ENCODE data around the gene HOOK1. TPM values are rescaled to one million over a fixed set of nuclear protein-coding genes. Genes with fewer than 3 reads are reported as not detected.

HOOK1 gene
- total and polyA plus RNA-seq, 2 of the 13 experiments (the other 11 are each of a cell fraction or from before 2014, with no cell fraction given): 11.3 to 24.2 TPM

- TF ChIP-seq PHF8 (CRISPR knock-in tag; IDR thresholded peaks at IDR 0.05): peak; percentile 82
- no peak for TF ChIP-seq ZNF597 (CRISPR knock-in tag; IDR thresholded peaks at IDR 0.05)
- no peak for TF ChIP-seq ZC3H13 (CRISPR knock-in tag; IDR thresholded peaks at IDR 0.05)
- TF ChIP-seq ZNF446 (CRISPR knock-in tag; IDR thresholded peaks at IDR 0.05): peak; percentile 78; the same call in 1 of the 2 replicates
- peak; percentile 40; the same call in 1 of the 2 replicates for TF ChIP-seq ZNF317 (CRISPR knock-in tag; IDR thresholded peaks at IDR 0.05)
- TF ChIP-seq ZBTB10 (CRISPR knock-in tag; IDR thresholded peaks at IDR 0.05; ENCODE audit: borderline replicate concordance): no peak
- TF ChIP-seq ZNF407 (CRISPR knock-in tag; IDR thresholded peaks at IDR 0.05; ENCODE audit: not compliant biosample characterization): peak; percentile 66
- no peak for TF ChIP-seq ZNF513 (CRISPR knock-in tag; conservative IDR thresholded peaks at IDR 0.05)
- no peak for TF ChIP-seq NAIF1 (CRISPR knock-in tag; IDR thresholded peaks at IDR 0.05; ENCODE audit: borderline replicate concordance)
- no peak for TF ChIP-seq ZNF629 (CRISPR knock-in tag; conservative IDR thresholded peaks at IDR 0.05)
- 0 out of 2 replicates have a peak, but pooled peaks have one; percentile 50 for TF ChIP-seq ZBTB43 (CRISPR knock-in tag; conservative IDR thresholded peaks at IDR 0.05)
These were observed at the start of gene HOOK1 (continued) for GRCh38 chr1:59814901-59815825.

All from HepG2 (cell line).